Dendritic cell treated with granulocyte-macrophage colony-stimulating factor and Interleukin-4, amounts not matched to agents 40 ng/mL and 50 ng/mL, for 4 days (primary cell): Measurements from ENCODE around the gene PDE2A.

Experiments used
- H3K27ac Mint-ChIP-seq: one replicate; pipeline ENCODE4 v1.8.0; 2022; ENCODE audit warnings: mild to moderate bottlenecking, mixed read lengths
- H3K27me3 Mint-ChIP-seq: one replicate; pipeline ENCODE4 v1.8.0; 2022; ENCODE audit warnings: mild to moderate bottlenecking, mixed read lengths
- H3K36me3 Mint-ChIP-seq: one replicate; pipeline ENCODE4 v1.8.0; 2022; ENCODE audit warnings: low read depth, mixed read lengths
- H3K4me1 Mint-ChIP-seq: one replicate; pipeline ENCODE4 v1.8.0; 2022; ENCODE audit warnings: low read depth, mixed read lengths
- H3K4me3 Mint-ChIP-seq: one replicate; pipeline ENCODE4 v1.8.0; 2022; ENCODE audit warnings: mild to moderate bottlenecking, moderate library complexity, mixed read lengths
- H3K9me3 Mint-ChIP-seq: one replicate; pipeline ENCODE4 v1.8.0; 2022; ENCODE audit warnings: mixed read lengths
- intact Hi-C: fragments of 100-400 bp; cut with micrococcal nuclease; formaldehyde crosslinking; loops from one replicate; pipeline ENCODE4 v1.15.0; 2022

Gene PDE2A

DNA sequence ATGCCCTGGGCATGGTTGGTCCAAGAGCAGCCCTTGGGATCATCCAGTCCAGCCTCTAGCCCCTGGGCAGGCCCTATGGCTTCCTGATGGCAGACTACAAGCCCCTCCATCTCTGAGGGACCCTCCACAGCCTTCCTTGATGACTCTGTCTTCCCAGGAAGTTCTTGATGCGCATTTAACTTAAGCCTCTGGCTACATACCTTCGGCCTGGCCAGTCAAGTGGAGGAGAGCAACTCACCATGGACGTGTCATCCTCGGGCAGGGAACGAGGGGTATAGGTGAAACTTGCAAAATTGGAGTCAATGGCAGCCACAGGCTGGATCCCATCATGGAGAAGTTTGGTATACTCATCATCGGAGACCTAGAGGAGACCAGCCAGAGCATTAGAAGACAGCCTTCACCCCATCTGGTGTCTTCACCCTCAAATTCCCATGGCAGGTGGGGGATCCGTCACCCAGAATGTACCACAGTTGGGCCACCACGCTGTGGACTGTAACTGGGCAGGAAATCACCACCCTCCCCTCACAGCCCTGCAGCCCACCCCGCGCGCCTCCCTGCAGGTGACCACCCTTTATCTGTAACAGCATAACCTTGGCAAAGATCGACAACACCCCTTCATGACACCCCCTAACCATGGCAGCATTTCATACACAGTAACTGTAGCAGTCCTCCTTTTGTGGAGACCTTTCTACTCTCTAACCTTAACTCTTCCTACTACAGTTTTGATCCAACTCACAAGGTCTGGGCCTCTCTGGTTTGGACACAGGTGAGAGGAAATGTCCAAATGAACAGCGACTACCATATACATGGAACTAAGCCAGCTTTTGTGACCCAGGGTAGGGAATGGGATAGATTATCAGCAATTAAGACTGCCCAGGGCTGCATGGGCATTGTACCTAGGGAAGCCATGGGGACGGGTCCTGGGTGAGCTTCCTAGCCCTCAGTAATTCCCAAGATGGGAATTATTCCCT is 91.7 kb downstream of the PDE2A start:
- H3K27ac Mint-ChIP-seq, result no peak overlapping the region
- peaks cover 49% of the 10 kb centered on the region for H3K4me1 Mint-ChIP-seq
- intact Hi-C loops, result no loop called here

DNA sequence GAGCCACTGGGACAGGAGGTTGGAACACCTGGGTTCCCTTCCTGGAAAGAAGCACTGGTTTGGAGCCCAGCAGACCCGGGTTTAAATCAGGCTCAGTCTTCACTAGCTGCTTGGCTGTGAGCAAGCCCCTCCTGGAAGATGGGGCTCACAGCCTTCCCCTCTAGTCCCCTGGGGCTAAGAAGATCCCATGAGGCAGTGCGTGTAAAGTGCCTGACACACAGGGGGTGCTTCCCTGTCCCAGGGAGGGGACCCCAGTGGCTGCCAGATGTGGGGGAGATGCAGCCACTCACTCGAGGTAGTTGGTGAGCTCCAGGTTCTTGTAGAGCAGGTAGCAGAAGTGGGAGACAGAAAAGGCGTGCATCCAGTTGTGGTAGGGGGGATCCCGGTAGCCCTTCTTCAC is 93.2 kb downstream of the PDE2A start:
- intact Hi-C loops, result no loop called here
- Mint-ChIP-seq H3K4me1 (peaks cover 39% of the 10 kb centered on the region), H3K27ac (peak overlapping the region; percentile 64), H3K27me3 (peaks cover 59% of the 10 kb centered on the region), H3K36me3 (no peaks in the 10 kb centered on the region), H3K4me3 (no peak overlapping the region), H3K9me3 (no peaks in the 10 kb centered on the region)

More for the DNA sequence above, 91.7 kb downstream of the PDE2A start:
- Mint-ChIP-seq H3K27me3 (peaks cover 66% of the 10 kb centered on the region), H3K36me3 (no peaks in the 10 kb centered on the region), H3K9me3 (no peaks in the 10 kb centered on the region), H3K4me3 (no peak overlapping the region)

DNA sequence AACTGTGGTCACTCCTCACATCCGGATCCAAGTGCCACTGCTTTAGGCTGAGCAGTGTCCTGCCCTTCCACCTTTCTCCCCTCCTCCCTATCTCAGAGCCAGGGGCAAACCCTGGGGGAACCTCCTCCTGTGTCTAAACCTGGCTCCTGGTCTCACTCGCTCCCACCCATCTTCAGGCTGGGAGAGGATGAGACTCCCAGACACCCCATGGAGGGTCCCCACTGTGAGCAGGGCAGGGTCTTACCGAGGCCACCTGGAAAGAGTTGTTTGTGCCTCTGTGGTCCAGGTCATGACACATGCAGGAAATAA is 93.6 kb downstream of the PDE2A start:
- H3K4me1 Mint-ChIP-seq, result peaks cover 34% of the 10 kb centered on the region
- intact Hi-C loops, result no loop called here
- no peaks in the 10 kb centered on the region for H3K9me3 Mint-ChIP-seq
- peaks cover 55% of the 10 kb centered on the region for H3K27me3 Mint-ChIP-seq
- H3K27ac Mint-ChIP-seq, result peak overlapping the region; percentile 64
- no peak overlapping the region for H3K4me3 Mint-ChIP-seq
- H3K36me3 Mint-ChIP-seq, result no peaks in the 10 kb centered on the region

DNA sequence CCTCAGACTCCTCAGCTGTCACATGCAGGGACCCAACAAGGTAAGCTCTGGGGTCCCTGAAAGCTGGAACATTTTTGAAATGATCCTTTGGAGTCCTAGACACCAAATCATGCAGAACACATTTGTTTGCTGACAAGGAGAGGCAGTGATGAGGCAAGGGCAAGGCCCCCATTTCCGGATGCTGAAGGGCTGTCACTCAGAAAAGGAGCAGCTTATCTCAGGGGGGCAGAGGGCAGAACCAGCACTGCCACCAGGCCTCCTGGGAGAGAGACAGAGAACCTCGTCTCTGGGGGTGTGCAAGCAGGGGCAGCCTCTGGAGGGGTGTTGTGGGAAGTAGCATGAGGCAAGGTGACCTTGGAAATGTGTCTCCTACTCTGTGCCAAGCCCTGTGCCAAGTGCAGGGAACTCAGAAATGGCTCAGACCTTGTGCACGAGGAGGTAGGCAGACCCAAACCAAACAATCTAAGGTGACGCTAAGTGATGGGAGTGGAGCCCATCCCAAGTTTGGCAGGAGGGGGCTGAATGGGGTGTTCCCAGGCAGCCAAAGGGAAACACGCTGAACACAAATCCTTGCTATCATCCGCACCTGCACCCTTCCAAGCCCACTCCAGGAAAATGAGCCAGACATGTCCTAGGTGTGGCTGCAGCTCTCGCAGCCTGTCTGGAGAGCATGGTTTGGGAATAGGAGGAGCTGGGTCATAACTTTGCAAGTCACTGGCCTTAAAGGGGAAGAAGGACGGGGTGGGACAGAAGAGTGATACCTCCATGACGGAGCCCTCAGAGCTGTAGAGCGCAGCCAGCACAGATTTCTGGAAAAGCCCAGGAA is 94.2 kb downstream of the PDE2A start:
- Mint-ChIP-seq H3K4me1 (peaks cover 28% of the 10 kb centered on the region), H3K27ac (peak overlapping the region; percentile 64), H3K9me3 (no peaks in the 10 kb centered on the region), H3K36me3 (no peaks in the 10 kb centered on the region), H3K27me3 (peaks cover 56% of the 10 kb centered on the region), H3K4me3 (no peak overlapping the region)
- intact Hi-C loops, result no loop called here

GRCh38 chr11:72578991-72579815 is 95.0 kb downstream of the PDE2A start:
- no peak overlapping the region for H3K27ac Mint-ChIP-seq
- intact Hi-C loops, result no loop called here
- no peak overlapping the region for H3K4me3 Mint-ChIP-seq

GRCh38 chr11:72578566-72578965 is 95.7 kb downstream of the PDE2A start:
- Mint-ChIP-seq H3K4me1 (peaks cover 28% of the 10 kb centered on the region), H3K27me3 (peaks cover 65% of the 10 kb centered on the region), H3K36me3 (no peaks in the 10 kb centered on the region), H3K4me3 (no peak overlapping the region), H3K27ac (no peak overlapping the region), H3K9me3 (no peaks in the 10 kb centered on the region)
- intact Hi-C loops, result no loop called here

More at GRCh38 chr11:72578991-72579815, 95.0 kb downstream of the PDE2A start:
- Mint-ChIP-seq H3K9me3 (no peaks in the 10 kb centered on the region), H3K4me1 (peaks cover 28% of the 10 kb centered on the region), H3K27me3 (peaks cover 64% of the 10 kb centered on the region), H3K36me3 (no peaks in the 10 kb centered on the region)

DNA sequence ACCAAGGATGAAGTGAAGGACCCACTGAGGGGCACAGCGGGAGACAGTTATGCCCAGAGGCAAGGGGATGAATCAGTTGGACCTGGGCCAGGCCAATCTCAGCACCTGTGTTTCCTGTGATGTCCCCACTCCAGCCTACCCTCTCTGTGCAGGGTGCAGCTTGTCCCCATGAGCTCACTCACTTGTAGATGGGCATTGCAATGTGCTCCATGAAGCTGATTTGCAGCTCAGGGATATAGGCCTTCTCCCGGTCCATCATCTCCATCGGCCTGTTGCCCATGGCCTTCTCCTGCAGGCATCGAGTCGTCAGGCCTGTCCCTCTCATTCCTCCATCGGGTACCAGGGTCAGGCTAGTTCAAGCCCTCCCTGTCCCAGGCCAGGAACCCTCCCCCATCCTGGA is 96.2 kb downstream of the PDE2A start:
- Mint-ChIP-seq H3K27ac (no peak overlapping the region), H3K4me1 (peaks cover 30% of the 10 kb centered on the region), H3K4me3 (no peak overlapping the region), H3K36me3 (no peaks in the 10 kb centered on the region), H3K27me3 (peaks cover 61% of the 10 kb centered on the region), H3K9me3 (no peaks in the 10 kb centered on the region)
- intact Hi-C loops, result no loop called here

GRCh38 chr11:72577271-72577721 is 96.9 kb downstream of the PDE2A start:
- H3K4me1 Mint-ChIP-seq, result peaks cover 30% of the 10 kb centered on the region
- no peak overlapping the region for H3K4me3 Mint-ChIP-seq

DNA sequence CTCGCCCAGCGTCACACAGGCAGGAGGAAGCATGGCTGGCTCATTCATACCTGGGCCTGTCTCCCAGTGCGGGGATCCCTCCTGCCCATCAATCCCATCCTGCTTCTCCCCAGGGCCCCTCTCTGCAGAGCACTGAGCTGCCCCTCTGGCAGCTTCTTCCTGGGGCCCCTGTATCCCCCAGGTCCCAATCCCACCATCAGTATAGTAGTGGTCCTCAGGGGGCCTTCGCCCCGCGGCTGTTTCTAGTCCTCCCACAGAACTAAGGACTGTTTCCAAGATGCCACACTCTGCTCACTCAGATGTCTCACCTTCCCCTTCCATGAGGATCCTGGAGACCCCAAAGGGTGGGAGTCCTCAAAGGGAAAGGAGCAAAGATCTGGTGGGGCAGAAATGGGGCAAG is 97.6 kb downstream of the PDE2A start:
- no peak overlapping the region for H3K27ac Mint-ChIP-seq
- no peak overlapping the region for H3K4me3 Mint-ChIP-seq
- H3K9me3 Mint-ChIP-seq, result no peaks in the 10 kb centered on the region
- intact Hi-C loops, result no loop called here
- H3K4me1 Mint-ChIP-seq, result peaks cover 31% of the 10 kb centered on the region
- peaks cover 51% of the 10 kb centered on the region for H3K27me3 Mint-ChIP-seq
- H3K36me3 Mint-ChIP-seq, result no peaks in the 10 kb centered on the region

More at GRCh38 chr11:72577271-72577721, 96.9 kb downstream of the PDE2A start:
- no peaks in the 10 kb centered on the region for H3K36me3 Mint-ChIP-seq
- H3K27me3 Mint-ChIP-seq, result peaks cover 54% of the 10 kb centered on the region
- H3K27ac Mint-ChIP-seq, result no peak overlapping the region
- intact Hi-C loops, result no loop called here
- H3K9me3 Mint-ChIP-seq, result no peaks in the 10 kb centered on the region

DNA sequence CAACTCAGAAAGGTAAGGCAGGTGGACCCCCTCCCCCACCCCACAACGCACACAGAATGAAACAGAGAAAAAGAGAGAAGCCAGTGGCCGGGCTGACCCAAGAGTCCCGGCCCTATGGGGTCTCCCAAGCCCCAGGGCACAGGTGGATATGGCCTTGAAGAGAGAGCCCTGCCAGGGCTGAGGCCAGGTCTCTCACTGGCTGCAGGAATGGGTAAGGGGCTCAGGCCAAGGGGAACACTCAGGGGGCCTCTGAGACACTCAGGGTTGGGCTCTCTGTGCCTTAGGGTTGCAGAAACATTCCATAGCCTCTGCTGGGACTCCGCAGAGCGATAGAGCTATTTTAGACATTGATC is 98.0 kb downstream of the PDE2A start:
- Mint-ChIP-seq H3K4me1 (peaks cover 35% of the 10 kb centered on the region), H3K4me3 (no peak overlapping the region), H3K27me3 (peaks cover 48% of the 10 kb centered on the region), H3K36me3 (no peaks in the 10 kb centered on the region), H3K9me3 (no peaks in the 10 kb centered on the region), H3K27ac (peak overlapping the region; percentile 1)
- intact Hi-C loops, result no loop called here

DNA sequence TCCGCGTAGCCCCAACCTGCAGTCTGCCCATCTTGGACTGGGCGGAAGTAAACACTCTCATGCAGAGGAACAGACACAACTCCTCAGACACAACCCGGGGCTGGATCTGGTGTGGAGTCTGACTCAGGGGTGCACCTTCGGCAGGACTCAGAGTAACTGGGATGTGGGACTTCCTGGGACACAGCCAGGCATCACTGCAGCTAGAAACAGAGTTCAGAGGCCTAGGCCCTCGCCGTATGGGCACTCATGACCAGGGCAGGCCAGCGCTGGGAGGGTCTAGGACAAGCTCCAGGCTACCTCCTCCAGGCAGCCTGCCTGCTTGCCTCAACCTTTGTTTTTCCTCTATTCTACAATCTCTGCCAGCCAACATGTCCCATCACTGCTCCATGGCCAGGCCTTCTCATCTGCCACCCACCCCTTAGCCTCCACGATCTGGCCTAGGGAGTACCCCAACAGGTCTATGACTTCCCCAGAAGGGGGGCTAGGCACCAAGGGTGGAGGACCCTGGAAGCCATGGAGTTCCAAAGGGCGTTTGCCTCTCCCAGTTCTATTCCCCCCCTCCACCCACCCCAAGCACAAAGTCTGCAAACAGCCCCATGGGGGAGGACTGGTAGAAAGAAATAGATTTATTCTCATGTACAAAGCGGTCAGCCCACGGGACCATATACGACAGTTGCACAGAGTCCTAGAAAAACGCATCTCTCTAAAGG is 98.5 kb downstream of the PDE2A start:
- intact Hi-C loops, result no loop called here
- H3K9me3 Mint-ChIP-seq, result no peaks in the 10 kb centered on the region
- no peak overlapping the region for H3K4me3 Mint-ChIP-seq
- peaks cover 45% of the 10 kb centered on the region for H3K27me3 Mint-ChIP-seq
- H3K36me3 Mint-ChIP-seq, result no peaks in the 10 kb centered on the region
- peaks cover 38% of the 10 kb centered on the region for H3K4me1 Mint-ChIP-seq
- H3K27ac Mint-ChIP-seq, result peak overlapping the region; percentile 1

GRCh38 chr11:72574548-72575460 is 99.4 kb downstream of the PDE2A start:
- H3K27ac Mint-ChIP-seq, result no peak overlapping the region
- intact Hi-C loops, result loop anchor here (5.0 kb wide), 1 partner anchor 93 kb away; no protein-coding TSS in a partner anchor

More at GRCh38 chr11:72574548-72575460, 99.4 kb downstream of the PDE2A start:
- Mint-ChIP-seq H3K4me1 (peaks cover 38% of the 10 kb centered on the region), H3K36me3 (no peaks in the 10 kb centered on the region), H3K27me3 (peaks cover 36% of the 10 kb centered on the region), H3K9me3 (no peaks in the 10 kb centered on the region), H3K4me3 (no peak overlapping the region)
